HG02884 (cell line): ENCODE measurements around the gene RAB15.
A peak's percentile ranks its signal among the peaks of the same experiment; 100 is the strongest.

Source experiments
- ATAC-seq: cut with Tn5 transposase; IDR thresholded peaks from one replicate; pipeline ENCODE4 v1.9.1; 2021; ENCODE audit warnings: mild to moderate bottlenecking, moderate library complexity; ENCODE audit not compliant: unreplicated experiment

Gene RAB15

DNA sequence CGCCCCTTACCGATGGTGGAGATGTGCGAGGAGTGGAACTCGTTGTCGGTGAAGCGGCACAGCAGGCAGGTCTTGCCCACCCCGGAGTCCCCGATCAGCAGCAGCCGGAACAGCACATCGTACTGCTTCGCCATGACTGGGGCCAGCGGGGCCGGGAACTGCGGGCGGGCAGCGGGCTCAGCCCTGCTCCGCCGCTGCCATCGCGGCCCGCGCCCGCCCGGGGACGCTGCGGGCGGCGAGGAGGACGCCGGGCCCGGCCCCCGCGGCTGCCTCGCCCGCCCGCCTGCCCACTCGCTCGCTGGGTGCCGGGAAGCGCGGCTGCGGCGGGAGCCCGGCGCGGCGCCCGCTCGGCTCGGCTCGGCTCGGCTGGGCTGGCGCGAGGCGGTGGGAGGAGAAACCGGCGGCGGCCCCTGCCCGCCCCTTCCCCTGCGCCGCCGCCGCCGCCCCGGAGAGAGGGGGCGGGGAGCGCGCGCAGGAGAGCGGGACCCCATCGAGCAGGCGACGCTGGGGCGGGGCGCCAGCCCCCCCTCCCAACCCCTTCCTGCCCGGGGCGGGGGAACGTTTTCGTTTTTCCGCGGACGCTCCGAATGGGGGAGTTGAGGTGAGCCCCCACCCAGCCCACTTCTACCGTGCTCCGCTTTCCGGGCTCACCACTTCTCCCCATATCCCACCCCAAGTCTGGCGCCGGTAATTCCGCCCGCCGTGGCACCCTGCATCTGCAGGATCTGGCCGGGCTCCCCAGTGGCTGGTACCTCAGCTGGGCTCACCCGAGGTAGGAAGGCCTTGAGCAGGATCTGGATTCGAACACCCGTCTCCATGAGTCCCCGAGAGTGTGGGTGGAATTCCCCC lies at the start of gene RAB15:
RAB15 (minus strand) TSS at position 394 of the 849 bp plus-strand sequence; CDS start at position 134, 260 bp downstream.
- ATAC-seq = peak; percentile 44

DNA sequence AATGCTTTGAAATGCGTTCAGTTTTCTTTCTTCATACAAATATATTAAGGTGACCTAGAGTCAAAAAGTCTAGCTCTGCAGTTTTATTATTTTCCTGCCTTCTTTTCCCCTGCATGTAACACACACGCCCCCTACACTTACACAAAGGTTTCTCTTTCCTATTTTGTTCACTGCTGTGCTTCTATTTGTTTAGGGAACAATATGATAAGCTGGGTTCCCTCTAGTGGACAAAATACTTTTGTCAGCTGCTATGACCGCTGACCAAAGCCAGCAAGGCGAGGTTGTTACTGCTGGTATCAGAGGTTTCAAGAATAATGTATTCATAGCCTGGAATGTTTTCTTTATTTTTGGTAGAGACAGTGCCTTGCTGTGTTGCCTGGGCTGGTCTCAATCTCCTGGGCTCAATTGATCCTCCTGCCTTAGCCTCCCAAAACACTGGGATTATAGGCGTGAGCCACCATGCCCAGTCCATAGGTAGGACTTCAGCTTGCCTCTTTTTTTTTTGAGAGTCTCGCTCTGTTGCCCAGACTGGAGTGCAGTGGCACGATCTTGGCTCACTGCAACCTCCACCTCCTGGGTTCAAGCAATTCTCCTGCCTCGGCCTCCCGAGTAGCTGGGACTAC lies 47.9 kb upstream of the RAB15 start:
- ATAC-seq = no peak

DNA sequence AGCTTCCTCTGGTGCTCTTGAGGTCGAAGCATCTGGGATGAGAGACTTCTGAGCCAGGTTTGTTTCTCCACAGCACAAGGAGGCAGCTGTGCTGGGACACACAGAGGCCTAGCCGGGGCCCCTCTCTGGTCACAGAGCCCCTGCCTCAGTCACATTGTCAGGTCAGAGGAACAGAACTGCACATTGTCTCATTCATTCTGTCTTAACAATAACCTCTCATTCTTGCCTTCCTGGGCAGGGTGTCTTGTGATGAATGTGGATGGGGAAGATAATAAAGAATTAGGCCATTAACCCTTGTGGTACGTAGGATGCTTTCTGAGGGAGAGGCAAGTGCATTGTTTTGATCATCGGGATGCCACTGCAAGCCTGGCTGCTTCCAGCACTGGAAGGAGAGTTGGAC lies 44.3 kb upstream of the RAB15 start:
- ATAC-seq = no peak

DNA sequence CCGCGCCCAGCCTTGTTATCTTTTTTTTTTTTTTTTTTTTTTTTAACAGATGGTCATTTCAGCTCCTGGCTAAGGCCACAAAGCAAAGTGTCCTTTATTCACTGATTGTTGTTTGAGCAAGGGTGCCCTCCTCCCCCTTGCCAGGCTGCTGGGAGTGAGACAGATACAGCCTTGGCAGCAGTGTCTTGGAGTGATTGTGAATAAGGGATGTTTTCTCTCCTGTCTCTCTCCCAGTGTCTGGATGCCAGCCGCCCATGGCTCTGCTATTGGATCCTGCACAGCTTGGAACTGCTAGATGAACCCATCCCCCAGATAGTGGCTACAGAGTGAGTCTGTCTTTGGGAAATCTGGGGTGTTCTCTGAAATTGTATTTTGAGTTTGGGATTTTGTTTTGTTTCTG lies 43.3 kb upstream of the RAB15 start:
- ATAC-seq = no peak

DNA sequence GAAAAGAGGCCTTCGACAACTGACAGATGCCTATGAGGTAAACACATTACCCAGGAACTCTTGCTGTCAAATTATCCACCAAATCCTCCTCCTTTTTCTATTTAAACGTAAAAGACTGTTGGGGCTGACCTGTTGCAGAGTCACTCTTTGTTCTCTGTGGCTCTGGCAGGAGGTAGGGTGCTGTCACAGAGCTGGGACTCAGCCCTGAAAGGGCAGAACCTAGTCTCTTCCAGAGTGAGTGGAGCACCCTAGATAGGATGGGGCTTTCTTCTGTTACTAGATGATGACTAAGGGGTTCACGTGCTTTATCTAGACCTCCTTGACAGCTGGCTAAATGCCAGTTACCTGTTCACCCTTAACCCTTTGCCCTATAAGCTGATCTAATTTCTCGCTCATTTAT lies 40.2 kb upstream of the RAB15 start:
- no peak for ATAC-seq

DNA sequence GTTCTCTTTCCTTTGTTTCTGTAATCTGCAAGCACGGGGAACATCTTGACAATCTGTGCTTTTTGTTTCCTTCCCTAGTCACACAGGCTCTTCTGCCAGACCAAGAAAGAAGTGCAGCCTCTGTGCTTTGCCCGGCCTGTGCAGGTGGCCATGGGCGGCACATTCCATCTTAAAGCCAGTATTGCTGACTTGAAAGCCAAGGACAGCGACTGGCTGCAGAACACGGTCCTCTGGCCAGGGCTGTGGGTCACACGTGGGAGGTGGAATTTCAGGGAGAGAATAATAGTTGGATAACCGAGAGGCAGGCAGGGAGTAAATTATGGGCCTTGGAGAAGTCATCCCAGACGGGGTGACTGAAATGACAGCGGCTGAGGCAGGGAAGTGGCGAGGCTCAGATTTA lies 39.4 kb upstream of the RAB15 start:
- no peak for ATAC-seq

DNA sequence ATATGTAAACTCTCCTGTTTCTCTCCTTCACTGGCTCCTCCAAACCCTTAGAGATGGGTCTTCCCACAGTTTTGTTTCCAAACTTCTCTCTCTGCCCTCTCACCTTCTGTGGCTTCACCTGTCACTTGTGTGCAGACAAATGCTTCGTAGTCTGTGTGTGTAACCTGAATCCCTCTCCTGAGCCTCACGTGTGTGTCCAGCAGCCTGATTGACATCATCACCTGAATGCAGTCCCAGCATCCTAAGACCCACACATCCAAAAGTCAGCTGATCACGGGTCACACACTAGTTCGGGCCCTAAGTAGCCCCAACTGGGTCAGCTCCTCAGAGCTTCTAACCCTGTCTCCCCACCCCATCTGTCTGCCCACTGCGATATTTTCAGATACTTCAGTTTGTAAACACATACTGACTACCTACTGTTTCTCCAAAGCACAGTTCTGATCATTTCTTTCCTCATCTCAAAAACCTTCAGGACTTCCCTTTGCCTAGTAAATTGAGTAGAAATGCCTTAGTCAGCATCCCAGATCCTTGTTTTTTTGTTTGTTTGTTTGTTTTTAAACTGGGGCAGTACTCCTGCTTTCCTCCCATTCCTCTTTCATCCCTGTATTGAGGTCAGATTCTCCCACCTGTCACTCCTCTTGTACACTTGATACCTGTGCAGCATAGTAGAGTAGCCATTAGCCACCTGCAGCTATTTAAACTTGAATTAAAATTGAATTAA lies 38.2 kb upstream of the RAB15 start:
- ATAC-seq = no peak

DNA sequence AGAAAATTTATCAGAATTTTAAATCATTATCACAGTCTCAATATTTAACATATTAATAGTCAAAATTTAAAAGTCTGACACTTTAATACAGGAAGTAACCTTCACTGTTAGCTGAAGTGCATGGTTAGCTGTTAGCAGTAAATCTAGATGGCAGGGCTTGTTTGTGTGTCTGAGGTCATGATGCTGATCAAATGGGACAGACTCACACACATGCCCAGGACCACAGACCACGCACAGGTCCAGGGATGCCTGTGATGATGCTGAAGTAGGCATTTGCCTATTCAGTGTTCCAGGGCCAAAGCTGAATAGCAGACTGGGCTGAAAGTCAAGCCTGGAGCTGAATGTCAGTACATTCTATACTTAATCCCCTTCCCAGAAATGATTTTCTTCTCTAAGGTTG lies 35.1 kb upstream of the RAB15 start:
- no peak for ATAC-seq

DNA sequence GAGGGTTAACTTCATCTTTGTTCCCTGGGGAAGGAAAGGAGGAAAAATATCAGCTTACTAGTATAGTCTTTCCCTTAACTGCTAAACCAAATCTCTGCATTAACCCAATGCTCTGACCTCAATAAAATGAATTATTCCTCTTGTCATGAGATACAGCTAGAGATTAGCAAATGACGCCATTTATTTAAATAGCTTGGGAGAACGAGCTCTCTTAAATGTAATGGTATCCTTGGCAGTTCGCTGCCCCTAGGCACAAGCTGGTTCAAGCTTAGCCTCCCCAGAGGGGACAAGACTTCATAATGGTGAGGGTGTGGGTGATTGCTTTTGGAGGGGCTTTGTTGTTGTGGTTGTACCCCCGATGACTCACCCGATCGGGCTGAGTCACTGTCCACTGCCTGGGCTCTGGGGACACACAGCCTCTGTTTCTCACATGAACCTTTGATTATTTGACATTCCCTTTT lies 34.2 kb upstream of the RAB15 start:
- ATAC-seq = no peak

DNA sequence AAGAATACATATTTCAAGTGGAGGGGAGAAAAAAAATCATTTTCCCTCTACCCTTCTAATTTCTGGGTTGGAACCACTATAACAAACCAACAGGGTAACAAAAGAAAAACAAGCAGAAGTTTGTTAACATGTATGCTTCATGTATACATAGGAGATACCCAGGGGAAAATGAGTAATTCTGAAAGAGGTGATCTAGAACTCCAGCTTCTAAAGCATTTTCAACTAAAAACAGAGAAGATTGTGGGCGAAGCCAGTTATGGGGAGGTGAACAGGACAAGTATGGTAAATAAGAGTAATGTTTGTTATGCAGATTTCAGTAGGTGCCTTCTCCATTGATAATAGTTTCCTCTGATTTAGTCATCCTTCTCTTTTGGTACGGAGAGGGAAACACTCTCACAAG lies 31.3 kb upstream of the RAB15 start:
- ATAC-seq = peak; percentile 86

DNA sequence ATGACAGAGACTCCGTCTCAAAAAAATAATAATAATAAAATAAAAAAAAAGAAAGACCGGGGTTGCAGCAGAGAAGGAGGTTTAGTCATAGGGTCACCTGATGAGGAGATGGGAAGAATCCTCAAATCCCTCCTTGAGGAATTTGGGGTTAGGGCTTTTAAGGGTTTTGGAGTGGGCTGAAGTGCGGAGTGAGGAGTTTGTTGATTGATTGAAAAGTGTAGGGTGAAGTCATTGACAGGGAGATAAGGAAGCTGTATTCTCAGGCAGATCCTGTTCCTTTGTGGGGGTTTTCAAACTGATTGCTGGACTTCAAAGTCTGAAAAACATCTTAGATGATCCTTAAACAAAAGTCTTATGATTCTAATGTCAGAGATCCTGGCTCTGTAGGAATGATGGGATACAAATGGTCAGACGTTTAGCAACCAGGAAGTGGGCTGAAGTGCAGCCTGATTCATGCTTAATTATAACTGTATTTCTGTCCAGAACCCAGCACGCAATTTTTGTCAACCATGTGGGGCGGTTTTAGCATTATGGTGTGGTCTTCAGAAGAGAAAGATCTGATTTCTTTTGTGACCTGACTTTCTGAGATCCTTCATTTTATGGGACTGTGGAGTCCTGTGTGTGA lies 30.6 kb upstream of the RAB15 start:
- ATAC-seq = no peak

DNA sequence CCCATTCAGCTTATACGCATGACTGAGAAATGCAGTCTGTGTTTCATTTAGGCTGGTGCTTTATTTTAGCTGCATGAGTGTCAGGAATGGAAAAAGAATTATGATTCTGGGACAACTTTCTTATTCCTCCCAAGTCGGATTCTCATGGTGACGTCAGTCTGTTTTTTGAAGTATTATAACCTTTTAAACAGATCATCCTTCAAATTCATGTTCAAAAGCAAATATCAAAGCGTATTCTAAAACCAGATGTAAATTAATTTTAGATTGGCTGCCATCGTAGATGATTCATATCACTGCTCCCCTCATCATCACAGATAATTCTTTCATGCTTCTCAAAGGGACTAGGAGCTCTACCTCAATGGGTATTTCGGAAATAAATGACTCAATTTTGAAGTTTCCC lies 29.6 kb upstream of the RAB15 start:
- no peak for ATAC-seq

DNA sequence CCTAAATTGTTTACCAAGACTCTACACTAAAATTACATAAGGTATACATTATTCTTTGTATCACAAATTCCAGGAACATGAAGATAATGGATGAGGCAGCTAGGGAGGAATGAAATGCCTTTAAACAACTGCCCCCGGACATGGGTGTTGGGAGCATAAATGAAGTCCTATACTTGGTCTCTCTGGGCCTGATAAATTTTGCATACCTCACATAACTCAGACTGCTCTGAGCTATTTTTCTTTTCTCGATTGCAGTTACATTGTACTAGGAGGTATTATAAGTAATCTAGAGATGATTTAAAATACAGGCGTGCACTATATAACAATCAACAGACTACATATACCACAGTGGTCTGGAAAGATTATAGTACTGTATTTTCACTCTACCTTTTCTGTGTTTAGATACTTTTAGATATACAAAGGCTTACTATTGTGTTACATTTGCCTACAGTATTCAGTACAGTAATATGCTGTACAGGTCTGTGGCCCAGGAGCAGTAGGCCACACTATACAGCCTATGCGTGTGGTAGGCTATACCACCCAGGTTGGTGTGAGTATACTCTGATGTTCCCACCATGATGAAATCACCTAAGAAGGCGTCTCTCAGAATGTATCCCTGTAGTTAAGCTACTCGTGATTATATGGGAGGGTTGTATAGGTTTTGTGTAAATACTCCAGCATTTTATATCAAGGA lies 28.9 kb upstream of the RAB15 start:
- no peak for ATAC-seq

DNA sequence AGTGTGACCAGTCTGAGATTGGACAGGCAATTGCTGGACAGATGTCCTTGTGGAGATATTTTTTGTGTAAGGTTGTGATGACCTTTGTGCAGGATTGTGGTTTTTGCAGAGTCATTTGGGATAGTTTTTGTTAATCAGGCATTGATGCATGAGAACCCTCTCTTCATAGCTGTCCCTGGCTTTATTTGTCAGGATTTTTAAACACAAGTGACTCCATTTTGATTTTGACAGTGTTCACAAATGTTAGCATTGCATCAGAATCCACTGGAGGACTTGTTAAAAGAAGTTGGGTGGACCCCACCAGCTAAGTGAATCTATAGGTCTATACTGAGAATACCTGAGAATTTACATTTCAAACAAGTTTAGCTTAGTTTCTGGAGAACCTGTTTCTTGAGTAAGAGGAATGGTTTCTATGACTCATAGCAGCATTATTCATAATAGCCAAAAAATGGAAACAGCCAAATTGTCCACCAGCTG lies 26.4 kb upstream of the RAB15 start:
- no peak for ATAC-seq

DNA sequence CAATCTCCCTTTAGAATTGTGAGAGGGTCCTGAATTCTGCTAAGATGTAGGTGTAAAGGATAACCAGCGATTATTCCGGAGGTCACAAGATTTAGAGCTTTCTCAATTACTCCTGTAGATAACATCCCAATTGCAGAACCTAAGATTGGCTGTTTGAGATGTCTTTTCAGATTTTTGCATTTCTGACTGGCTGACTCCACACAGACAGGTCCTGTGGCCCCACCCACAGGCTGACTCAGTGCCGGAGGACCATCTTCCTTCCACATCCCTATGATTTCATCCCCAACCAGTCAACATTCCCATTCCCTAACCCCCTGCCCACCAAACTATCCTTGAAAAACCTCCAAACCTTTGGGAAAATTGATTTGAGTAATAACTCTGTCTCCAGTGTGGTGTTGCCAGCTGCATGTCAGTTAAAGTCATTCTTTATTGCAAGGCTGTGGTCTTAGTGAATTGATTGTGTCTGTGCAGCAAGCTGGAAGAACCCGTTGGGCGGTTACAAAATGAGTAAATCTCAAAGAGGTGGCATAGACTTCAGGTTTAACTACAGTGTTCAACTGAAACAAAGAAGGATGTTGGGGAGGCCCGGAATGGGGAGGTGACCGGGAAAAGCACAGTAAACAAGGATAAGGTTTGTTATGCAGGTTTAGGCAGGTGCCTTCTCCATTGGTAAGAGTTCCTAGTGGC lies 25.1 kb upstream of the RAB15 start:
- no peak for ATAC-seq

DNA sequence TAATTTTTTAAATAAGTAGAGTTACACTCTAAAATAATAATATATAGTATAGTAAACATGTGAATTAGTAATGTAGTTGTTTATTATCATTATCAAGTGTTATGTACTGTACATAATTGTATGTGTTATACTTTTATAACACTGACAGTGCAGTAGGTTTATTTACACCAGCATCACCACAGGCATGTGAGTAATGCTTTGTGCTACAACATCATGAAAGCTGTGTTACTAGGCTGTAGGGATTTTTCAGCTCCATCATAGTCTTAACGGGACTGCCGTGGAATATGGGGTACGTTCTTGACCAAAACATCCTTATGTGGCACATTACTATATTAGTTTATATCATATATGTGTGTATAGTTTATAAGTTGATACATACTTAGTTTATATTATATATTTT lies 23.2 kb upstream of the RAB15 start:
- ATAC-seq = no peak

DNA sequence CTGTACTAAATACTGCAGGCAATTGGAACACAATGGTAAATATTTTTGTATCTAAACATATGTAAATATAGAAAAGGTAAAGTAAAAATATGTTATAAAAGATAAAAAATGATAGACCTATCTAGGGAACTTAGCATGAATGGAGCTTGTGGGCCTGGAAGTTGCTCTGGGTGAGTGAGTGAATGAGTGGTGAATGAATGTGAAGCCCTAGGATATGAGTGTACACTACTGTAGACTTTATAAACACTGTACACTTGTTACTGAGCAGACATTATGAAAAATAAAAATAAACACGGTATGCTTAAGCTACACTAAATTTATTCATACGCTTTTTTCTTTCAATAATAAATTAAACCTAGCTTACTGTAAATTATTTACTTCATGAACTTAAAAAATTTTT lies 22.4 kb upstream of the RAB15 start:
- ATAC-seq = no peak

DNA sequence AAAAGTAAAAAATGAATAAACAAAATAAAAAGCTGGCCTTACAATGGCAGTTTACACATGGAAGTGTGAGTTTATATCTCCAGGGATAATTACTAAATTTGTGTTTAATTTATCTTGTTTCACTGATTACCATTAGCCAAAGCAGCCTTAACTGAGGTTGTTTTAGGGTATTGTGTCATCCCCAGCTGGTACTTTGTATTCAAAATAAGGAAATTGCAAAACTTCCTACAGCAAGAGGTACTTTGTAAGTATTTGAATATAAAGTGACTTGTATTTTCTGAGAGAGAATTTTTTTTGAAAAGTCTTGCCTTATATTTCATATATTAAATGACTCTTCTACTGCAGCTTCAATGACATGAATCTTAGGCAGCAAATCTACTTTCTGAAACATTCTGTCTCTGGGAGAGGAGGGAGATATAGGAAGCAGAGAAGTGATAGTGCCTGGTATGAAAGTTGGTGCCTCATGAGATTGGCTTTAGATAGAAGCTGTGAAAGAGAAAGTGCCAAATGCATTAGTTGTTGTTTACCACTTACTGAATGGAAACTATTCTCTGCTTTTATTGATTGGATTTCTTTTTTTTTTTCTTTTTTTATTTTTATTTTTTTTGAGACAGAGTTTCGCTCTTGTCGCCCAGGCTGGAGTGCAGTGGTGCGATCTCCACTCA lies 21.3 kb upstream of the RAB15 start:
- ATAC-seq = no peak

DNA sequence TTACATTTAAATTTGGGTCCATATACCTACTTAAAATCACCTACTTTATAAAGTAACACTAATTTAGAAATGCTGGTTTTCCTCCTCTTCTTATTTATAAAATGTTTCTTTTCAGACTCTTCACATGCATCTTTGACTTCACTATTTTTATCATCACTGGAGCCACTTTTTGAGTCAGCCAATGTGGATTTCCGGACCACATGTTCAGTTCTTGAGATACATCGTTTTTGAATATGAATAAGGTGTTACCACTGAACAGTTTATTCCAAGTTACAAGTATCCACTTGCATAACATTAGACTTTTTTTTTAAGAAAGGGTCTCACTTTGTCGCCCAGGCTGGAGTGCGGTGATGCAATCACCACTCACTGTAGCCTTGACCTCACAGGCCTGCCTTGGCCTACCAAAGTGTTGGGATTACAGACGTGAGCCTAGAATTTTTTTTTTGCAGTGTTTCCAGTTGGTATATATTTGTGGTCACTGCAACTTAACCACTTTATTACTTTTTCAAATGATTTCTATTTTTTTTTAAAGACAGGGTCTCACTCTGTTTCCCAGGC lies 20.3 kb upstream of the RAB15 start:
- no peak for ATAC-seq
